Fibroblast of villous mesenchyme (primary cell): Measurements from ENCODE around the gene ESR1. TPM values are rescaled to one million over a fixed set of nuclear protein-coding genes. Genes with fewer than 3 reads are reported as not detected.
A peak's percentile ranks its signal among the peaks of the same experiment; 100 is the strongest.
"Not testable (repeated sequence)": the region's sequence is repeated elsewhere in the genome, so short reads cannot be mapped to it uniquely, and the experiment has no call there.

Source experiments
- DNase-seq: peaks from one replicate; pipeline ENCODE4 v3.0.0-alpha.2; 2010; ENCODE audit warnings: low read depth
- H3K4me3 ChIP-seq: 2 replicates; pipeline ENCODE4 v1.5.1; 2011; ENCODE audit warnings: low read depth, mild to moderate bottlenecking, low read length
- CTCF ChIP-seq: IDR thresholded peaks from 2 replicates; pipeline ENCODE4 v1.5.1; 2012; ENCODE audit warnings: low read depth, mild to moderate bottlenecking, low read length; ENCODE audit not compliant: insufficient read depth
- total RNA-seq: library from RNA; depleted of rRNA; stranded (reverse); fragments of >200 nt; gene quantifications from 2 replicates; pipeline ENCODE4 v1.2.3, GENCODE V29; 2012

ESR1 gene
- total RNA-seq, 1 donor, result 2.6 TPM

GRCh38 chr6:152130441-152130840 is 323.0 kb downstream of the ESR1 start:
- peak; percentile 31 for DNase-seq
- no peak for TF ChIP-seq CTCF
- H3K4me3 ChIP-seq, result no peak overlapping the region

- DNase-seq, result no peak
- TF ChIP-seq CTCF, result no peak
- no peak overlapping the region for H3K4me3 ChIP-seq
Measured at GRCh38 chr6:152135755-152136448, 328.4 kb downstream of the ESR1 start.

GRCh38 chr6:152136449-152136825 is 329.0 kb downstream of the ESR1 start:
- DNase-seq, result no peak
- no peak for TF ChIP-seq CTCF
- H3K4me3 ChIP-seq, result no peak overlapping the region

DNA sequence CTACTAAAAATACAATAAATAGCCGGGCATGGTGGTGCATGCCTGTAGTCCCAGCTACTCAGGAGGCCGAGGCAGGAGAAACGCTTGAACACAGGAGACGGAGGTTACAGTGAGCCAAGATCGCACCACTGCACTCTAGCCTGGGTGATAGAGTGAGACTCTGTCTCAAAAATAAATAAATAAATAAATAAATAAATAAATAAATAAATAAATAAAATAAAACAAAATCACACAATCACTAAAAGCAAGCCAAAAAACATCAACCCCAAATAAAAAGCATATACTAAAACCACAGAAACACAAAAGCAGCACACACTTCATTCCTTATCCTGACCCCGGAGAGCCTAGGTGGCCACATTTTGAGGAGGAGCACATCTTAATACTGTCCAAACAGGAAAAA is 330.9 kb downstream of the ESR1 start:
- not testable (repeated sequence) for DNase-seq, H3K4me3 ChIP-seq

DNA sequence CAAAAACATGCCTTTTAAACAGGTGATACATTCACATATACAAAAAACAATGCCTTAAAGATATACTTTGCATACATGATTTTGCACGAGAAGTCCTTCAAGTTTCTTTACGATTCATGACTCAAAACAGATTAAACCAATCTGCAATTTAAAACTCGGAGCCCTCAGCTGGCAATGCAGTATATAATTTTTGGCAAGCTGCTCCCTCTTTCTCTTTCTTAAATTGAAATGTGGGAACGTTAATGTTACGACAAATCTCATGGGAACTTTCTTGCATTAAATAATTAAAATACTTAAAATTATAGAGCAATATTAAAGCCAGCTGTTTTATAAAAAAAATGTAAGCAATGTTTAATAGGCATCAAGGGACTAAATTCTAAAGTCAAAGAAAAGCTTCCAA is 334.6 kb downstream of the ESR1 start:
- no peak for DNase-seq
- no peak for TF ChIP-seq CTCF
- no peak overlapping the region for H3K4me3 ChIP-seq

DNA sequence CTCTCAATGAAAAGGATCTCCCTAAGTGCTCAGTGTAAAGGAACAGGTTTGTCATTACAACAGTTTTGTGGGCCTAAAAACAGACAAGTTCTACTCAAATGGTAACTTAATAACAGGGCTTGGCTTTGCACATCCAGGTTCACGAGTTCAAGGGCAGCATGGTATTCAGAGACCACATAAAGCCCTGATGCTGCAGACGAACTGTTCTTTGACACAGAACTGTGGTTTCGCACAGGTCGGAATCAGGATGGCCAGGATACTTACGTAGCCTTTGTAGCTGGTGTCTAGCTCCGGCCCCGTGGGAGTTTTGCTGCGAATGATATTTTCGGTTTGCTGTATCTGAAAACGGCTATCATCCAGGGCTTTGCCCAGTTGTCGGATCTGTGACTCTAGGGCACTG is 335.9 kb downstream of the ESR1 start:
- H3K4me3 ChIP-seq, result no peak overlapping the region
- DNase-seq, result no peak
- no peak for TF ChIP-seq CTCF

DNA sequence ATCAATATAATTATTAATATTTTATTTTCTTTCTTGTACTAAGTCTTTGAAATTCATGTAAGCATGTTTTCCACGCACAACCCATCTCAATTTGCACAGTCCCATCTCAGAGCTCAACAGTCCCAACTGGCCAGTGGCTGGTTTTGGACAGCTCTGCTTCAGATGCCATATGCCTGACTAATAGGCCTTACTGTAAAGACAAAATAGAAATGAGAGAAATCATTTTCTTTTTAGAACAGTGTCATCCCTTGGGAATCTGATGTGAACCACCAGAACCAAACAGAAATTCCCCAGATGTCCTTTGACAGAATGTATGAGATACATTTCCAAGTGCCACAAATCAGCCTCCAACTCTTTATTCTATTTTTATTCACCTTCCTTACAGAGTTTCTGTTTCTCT is 338.9 kb downstream of the ESR1 start:
- peak; percentile 54 for DNase-seq
- TF ChIP-seq CTCF, result no peak
- H3K4me3 ChIP-seq, result no peak overlapping the region
